B cell (primary cell): ENCODE results near the gene ZNF727. TPM values are rescaled to one million over a fixed set of nuclear protein-coding genes. Genes with fewer than 3 reads are reported as not detected.

Experiments used
- polyA plus RNA-seq: library from polyadenylated mRNA; depleted of rRNA; stranded (reverse); fragments of >200 nt; gene quantifications from 2 replicates; pipeline ENCODE4 v1.2.3, GENCODE V29; 2012
- total RNA-seq, 2 donors: library from RNA; stranded (reverse); fragments of 120-200 nt in 1 of 2; gene quantifications; 1 replicate in 1 of 2; 2 replicates in 1 of 2; pipeline versions ENCODE4 v1.2.3 to v1.2.4, GENCODE V29; 2013 to 2022

Gene ZNF727
- total and polyA plus RNA-seq, 2 donors (not counting 1 experiment from before 2014, with no cell fraction given) = 0.55 to 1.2 TPM

Other genes with a start within 250 kb of the ZNF727 start
- gene ZNF722, start 46.6 kb upstream of the ZNF727 start, total RNA-seq = not detected in 2 replicates
- gene ZNF722, start 46.6 kb upstream of the ZNF727 start, polyA plus RNA-seq = not detected in 2 replicates
- not detected in 2 replicates for gene ZNF735, start 161.8 kb downstream of the ZNF727 start, total RNA-seq
- gene ZNF735, start 161.8 kb downstream of the ZNF727 start, polyA plus RNA-seq = not detected in 2 replicates
- not detected in 2 replicates for gene ZNF679, start 183.0 kb downstream of the ZNF727 start, total RNA-seq
- not detected in 2 replicates for gene ZNF679, start 183.0 kb downstream of the ZNF727 start, polyA plus RNA-seq